ENCODE results near the gene RFT1.

The RFT1 gene

DNA sequence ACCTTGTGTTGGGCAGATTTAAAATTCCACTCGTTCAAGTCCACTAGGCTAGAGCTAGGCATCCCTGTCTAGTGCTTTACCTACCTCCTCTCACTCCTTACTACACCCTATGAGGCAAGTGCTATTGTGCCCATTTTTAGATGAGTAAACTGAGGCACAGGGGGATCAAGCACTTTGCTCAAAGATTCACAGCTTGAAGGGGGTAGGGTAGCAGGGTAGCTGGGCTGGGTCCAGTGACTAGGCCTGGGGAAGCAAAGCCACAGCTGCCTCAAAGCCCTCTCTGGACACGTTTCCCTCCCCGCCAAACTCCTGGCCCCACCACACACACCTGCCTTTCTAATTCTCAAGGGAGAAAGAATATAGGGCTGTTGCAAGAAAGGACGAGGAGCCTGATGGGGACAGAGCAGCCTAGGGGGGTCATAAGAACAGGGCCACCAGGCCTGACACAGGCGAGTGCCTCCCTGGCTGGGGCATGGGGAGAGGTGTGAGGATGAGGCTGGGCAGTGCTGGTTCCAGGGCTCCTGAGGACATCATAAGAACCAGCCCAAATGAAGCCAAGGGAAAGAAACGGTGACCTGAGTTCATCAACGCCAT, 49.5 kb downstream of the RFT1 start:
- Histone ChIP-seq H3K27me3 (replicated peaks; ENCODE audit: control insufficient read depth, insufficient read depth, low read length) (no peaks in the 10 kb centered on the region), H3K36me3 (ENCODE audit: control insufficient read depth, insufficient read depth, low read length) (peaks cover 3% of the 10 kb centered on the region; the same call in 1 of the 2 replicates), H3K4me3 (replicated peaks; ENCODE audit: low read depth, low read length) (no peak overlapping the region)
- no peak for DNase-seq (ENCODE audit: extremely low read depth, insufficient read length)
- TF ChIP-seq, protein P1, sequence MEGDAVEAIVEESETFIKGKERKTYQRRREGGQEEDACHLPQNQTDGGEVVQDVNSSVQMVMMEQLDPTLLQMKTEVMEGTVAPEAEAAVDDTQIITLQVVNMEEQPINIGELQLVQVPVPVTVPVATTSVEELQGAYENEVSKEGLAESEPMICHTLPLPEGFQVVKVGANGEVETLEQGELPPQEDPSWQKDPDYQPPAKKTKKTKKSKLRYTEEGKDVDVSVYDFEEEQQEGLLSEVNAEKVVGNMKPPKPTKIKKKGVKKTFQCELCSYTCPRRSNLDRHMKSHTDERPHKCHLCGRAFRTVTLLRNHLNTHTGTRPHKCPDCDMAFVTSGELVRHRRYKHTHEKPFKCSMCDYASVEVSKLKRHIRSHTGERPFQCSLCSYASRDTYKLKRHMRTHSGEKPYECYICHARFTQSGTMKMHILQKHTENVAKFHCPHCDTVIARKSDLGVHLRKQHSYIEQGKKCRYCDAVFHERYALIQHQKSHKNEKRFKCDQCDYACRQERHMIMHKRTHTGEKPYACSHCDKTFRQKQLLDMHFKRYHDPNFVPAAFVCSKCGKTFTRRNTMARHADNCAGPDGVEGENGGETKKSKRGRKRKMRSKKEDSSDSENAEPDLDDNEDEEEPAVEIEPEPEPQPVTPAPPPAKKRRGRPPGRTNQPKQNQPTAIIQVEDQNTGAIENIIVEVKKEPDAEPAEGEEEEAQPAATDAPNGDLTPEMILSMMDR (IDR thresholded peaks at IDR 0.05; ENCODE audit: insufficient read depth, low read length, poor library complexity, severe bottlenecking): no peak

DNA sequence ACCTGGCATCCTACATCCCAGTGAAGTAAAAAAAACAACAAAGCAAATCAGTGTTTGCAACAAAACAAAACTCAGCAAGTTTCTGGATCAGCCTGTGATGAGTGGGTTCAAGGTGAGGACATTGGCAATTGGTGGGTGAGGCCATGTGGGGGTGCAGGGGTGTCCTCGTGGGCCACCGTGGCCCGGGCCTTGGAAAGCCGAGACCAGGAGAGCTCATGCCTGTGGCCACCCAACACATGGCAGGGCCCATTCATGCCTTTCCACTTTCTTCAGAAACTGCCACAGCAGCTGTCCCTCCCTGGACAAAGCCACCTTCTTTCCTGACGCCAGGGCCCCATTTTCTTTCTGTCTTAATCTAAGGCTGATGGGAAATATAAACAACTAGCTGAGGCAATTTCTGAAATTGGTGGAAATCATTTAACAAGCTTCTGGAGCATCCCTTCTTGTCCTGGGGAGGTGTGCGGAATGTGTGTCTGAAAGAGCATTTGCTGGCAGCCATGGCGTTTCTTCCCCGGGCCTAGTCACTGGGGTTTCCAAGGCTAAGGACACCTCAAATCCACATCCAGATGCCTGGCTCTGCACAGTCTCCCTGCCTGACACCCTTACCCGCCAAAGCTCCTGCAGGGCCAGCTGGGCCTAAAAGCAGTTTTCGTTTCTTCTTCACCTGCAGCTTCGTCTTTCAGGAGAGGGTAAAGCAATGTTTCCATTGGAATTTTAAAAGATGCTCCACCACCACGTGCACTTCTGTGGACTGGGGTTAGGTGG, 50.3 kb downstream of the RFT1 start:
- H3K27me3 ChIP-seq (replicated peaks; ENCODE audit: control insufficient read depth, insufficient read depth, low read length): no peaks in the 10 kb centered on the region
- no peak overlapping the region for H3K4me3 ChIP-seq (replicated peaks; ENCODE audit: low read depth, low read length)
- TF ChIP-seq, protein P1 (IDR thresholded peaks at IDR 0.05; ENCODE audit: insufficient read depth, low read length, poor library complexity, severe bottlenecking): no peak
- DNase-seq (ENCODE audit: extremely low read depth, insufficient read length): no peak
- H3K36me3 ChIP-seq (ENCODE audit: control insufficient read depth, insufficient read depth, low read length): 0 out of 2 replicates have a peak, but pooled peaks cover under 1% of the 10 kb centered on the region

DNA sequence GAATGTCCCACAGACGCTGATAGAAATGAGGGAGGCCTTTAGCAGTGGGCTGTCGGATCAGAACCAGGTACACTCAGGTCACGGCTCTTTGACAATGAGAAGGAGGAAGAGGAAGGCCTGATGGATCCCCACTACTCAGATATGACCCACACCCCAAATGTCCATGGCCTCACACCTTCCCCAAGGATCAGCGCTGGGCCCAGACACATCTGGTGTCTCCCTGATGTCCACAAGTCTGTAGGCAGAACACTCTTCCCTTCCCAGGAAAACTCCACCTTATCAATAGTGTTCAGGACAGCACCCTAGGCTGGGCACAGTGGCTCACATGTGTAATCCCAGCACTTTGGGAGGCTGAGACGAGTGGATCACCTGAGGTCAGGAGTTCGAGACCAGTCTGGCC, 51.1 kb downstream of the RFT1 start:
- no peak for DNase-seq (ENCODE audit: extremely low read depth, insufficient read length)
- TF ChIP-seq, protein P1 (IDR thresholded peaks at IDR 0.05; ENCODE audit: insufficient read depth, low read length, poor library complexity, severe bottlenecking): no peak
- H3K27me3 ChIP-seq (replicated peaks; ENCODE audit: control insufficient read depth, insufficient read depth, low read length): no peaks in the 10 kb centered on the region
- H3K36me3 ChIP-seq (ENCODE audit: control insufficient read depth, insufficient read depth, low read length): no peaks in the 10 kb centered on the region
- no peak overlapping the region for H3K4me3 ChIP-seq (replicated peaks; ENCODE audit: low read depth, low read length)

DNA sequence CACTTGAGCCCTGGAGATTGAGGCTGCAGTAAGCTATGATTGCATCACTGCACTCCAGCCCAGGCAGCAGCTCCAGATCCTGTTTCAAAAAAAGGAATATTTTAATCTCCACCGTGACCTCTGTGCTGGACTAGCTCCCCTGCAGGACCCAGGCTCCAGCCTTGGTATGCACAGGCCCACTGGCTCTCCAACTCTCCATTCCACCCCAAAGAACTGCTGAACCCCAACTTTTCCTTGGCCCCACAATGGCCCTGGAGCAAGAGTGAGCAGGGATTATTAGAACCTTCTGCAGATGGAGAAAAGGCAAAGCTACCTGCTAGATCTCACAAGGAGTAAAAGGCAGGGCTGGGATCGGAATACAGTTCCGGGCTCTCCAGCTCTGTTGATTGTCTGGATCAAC, 51.6 kb downstream of the RFT1 start:
- DNase-seq (ENCODE audit: extremely low read depth, insufficient read length): no peak
- H3K27me3 ChIP-seq (replicated peaks; ENCODE audit: control insufficient read depth, insufficient read depth, low read length): no peaks in the 10 kb centered on the region
- H3K36me3 ChIP-seq (ENCODE audit: control insufficient read depth, insufficient read depth, low read length): no peaks in the 10 kb centered on the region
- H3K4me3 ChIP-seq (replicated peaks; ENCODE audit: low read depth, low read length): no peak overlapping the region
- TF ChIP-seq, protein P1 (IDR thresholded peaks at IDR 0.05; ENCODE audit: insufficient read depth, low read length, poor library complexity, severe bottlenecking): no peak

DNA sequence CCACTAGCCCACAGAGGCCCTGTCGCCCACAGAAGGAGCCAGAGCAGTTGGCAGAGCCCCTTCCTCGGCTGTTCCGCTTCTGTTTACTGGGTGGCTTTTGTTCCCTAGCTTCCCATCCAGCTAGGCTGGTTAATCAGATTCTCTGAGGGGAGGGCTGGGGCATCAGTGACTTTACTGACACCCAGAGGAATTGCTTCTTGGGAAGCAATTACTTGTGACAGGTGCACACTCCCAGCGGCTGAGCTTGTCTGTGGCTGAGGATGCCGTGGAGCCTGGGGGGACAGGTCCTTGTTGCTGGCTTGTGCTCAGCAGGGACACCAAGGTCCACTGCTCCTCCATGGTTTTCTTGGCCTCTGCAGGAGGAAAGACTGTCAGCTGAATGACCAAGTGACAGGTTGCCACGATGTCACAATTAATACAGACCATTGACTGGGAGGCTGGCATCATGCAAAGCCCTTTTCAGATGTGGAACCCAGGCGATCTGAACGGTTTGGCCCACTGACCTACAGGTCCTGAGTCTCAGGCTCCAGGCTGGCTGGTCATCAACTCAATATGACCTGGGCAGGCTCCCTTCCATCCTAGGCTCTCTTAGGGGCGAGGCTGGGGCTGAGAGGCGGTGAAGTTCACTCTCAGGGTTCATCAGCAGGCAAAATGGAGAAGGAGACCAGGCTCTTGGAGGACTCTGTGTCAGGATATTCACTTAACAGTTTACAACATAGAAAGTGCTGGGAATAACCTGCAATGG, 52.6 kb downstream of the RFT1 start:
- TF ChIP-seq, protein P1 (IDR thresholded peaks at IDR 0.05; ENCODE audit: insufficient read depth, low read length, poor library complexity, severe bottlenecking): no peak

More for the DNA sequence above, 52.6 kb downstream of the RFT1 start:
- H3K4me3 ChIP-seq (replicated peaks; ENCODE audit: low read depth, low read length): no peak overlapping the region
- DNase-seq (ENCODE audit: extremely low read depth, insufficient read length): no peak
- H3K36me3 ChIP-seq (ENCODE audit: control insufficient read depth, insufficient read depth, low read length): no peaks in the 10 kb centered on the region
- no peaks in the 10 kb centered on the region for H3K27me3 ChIP-seq (replicated peaks; ENCODE audit: control insufficient read depth, insufficient read depth, low read length)
